T-helper 2 cell (primary cell): ENCODE results near the gene LSM14B.
A peak's percentile ranks its signal among the peaks of the same experiment; 100 is the strongest.

ENCODE experiments used
- DNase-seq, 5 experiments: peaks; one replicate each; pipeline versions ENCODE4 v3.0.0 to v3.0.0-alpha.2; 2012 to 2022

Gene LSM14B

DNA sequence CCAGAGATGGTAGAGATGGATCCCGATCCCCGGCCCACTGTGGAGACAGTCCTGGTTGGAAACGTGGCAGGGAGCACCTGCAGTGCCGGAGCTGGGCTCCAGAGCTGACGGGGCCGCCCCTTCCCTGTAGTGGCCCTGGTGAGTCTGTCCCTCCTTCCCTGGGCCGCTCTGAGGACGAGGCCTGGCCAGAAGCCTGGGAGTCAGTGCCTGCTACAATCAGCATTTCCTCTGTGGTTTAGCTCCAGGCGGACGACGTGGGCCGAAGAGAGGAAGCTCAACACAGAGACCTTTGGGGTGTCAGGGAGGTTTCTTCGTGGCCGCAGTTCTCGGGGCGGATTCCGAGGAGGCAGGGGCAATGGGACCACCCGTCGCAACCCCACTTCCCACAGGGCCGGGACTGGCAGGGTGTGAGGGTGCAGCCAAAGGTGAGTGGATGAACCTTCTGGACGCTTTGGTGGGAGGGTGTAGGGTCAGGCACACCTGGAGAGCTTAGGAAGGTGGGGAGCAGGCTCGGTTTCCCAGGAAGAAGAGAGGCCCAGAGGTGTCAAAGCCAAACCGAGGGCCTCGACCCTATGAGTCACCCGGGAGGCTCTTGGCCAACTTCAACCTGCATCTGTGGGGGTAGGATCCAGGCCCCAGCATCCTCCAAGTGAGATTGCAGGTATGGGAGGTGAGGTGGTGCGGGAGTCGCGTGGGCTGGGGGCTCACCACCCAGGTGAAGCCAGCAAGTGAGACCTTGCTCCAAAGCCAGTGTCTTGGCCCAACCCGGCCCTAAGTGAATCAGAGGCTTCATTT is 11.0 kb downstream of the LSM14B start:
- DNase-seq = no peak

- peak in 1 of 5 experiments; percentile 35 for DNase-seq
These were observed 11.6 kb downstream of the LSM14B start for GRCh38 chr20:62133864-62134263.

- no peak for DNase-seq
These were observed 12.5 kb downstream of the LSM14B start for GRCh38 chr20:62134735-62135231.

GRCh38 chr20:62135573-62136266 is 13.4 kb downstream of the LSM14B start:
- DNase-seq = no peak

GRCh38 chr20:62136283-62137091 is 14.2 kb downstream of the LSM14B start:
- peak; percentile 37 to 82 (median 51) for DNase-seq

DNA sequence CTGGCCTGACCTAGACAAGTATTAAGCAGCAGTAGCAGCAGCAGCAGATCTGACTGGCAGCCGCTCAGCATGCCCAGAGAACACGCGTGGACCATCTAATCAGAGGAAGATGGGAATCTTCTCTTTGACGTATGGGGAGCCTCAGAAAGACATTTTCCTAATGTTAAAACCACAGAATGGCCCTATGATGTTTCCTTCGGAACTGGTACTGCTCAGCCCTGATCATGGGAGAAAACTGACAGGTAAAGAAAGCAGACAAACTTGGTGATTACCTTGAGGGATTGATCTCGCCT is 14.8 kb downstream of the LSM14B start:
- DNase-seq = no peak

DNA sequence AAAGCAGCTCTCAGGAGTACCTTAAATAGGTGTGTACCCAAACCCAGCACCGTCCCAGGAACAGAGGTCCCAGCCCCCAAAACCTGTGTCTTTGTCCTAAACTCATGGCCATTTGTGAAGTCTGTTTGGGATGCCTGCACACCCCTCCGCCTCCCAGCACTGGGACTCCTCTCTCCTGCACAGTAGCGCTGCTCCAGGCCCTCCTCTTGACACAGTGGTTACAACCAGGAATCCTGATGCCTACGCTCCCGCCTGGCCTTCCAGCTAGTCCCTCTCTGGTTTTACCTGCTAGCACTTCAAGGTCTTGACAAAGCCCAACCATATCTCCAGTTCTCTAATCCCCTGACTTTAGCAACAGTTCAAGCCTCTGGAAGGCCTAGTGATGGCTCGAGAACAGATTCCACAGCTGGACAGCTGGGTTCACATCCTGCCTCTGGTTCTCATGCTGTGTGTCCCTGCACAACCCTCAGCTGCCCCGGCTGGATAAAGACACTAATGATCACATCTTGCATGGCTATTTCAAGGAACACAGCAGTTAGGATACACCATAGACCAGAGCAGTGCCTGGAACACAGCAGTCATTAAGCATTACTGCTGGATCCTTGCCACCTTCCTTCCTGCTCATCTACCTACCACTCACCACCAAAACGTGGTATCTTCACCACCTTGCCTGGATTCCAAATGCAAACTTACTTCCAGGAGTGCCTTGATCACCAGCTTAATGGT is 15.4 kb downstream of the LSM14B start:
- no peak for DNase-seq

- DNase-seq = no peak
These were observed 15.9 kb downstream of the LSM14B start for GRCh38 chr20:62138204-62138543.

DNA sequence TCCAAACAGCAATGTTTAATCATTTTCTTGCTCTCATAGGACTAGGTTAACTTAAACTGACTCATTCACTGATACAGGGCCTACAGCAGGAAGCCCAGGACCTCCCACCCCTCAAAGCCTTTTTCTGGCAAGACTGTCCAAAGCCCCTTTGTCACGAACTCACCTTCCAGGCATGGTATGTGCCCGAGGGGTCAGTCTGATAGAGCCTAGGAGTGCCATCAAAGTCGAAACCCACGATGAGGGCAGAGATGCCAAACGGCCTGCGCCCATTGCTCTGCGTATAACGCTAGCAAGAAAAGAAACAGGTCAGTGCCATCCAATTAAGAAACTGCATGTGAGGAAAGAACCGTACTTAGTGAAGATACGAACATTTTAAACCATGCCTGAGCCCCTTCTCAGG is 16.6 kb downstream of the LSM14B start:
- DNase-seq = no peak

- no peak for DNase-seq
These were observed 17.4 kb downstream of the LSM14B start for GRCh38 chr20:62139636-62140035.

- no peak for DNase-seq
These were observed 18.7 kb downstream of the LSM14B start for GRCh38 chr20:62141043-62141396.

- peak in 2 of 5 experiments; percentile 70 to 74 for DNase-seq
These were observed 19.3 kb downstream of the LSM14B start for GRCh38 chr20:62141397-62142251.

- DNase-seq = no peak
These were observed 20.2 kb downstream of the LSM14B start for GRCh38 chr20:62142252-62143080.

- peak; percentile 71 to 96 (median 79) for DNase-seq
These were observed 21.0 kb downstream of the LSM14B start, which contains the start of the genes PSMA7 and SS18L1 for GRCh38 chr20:62143081-62143956. Gene PSMA7, minus strand, starts transcription at chr20:62143394. Its CDS starts 91 bp downstream, at chr20:62143303. Gene SS18L1, plus strand, starts transcription at chr20:62143769. Its CDS starts 52 bp downstream, at chr20:62143821.

GRCh38 chr20:62143957-62144825 is 21.9 kb downstream of the LSM14B start:
- peak in 3 of 5 experiments; percentile 30 to 75 (median 47) for DNase-seq

GRCh38 chr20:62145688-62146018 is 23.4 kb downstream of the LSM14B start:
- no peak for DNase-seq

- no peak for DNase-seq
These were observed 23.9 kb downstream of the LSM14B start for GRCh38 chr20:62146019-62146755.

DNA sequence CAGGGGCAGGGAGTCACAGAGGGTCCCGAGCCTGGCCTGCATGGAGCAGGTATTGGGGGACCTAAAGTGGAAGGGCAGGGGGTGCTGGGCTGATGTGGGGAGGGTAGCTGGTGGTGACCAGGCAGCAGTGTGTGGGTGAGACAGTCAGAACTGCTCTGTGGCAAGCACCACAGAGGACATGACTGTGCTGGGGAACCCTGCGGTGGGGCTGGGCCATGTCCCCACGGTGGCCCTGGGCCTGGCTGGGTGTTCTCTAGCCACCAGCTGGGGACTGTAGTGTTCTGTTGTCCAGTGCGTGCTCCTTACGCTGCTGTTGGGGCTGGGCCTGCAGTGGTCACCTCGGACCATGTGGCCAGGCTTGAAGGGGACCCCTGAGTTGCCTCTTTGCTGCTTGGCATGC is 24.9 kb downstream of the LSM14B start:
- DNase-seq = no peak
